Esophagus squamous epithelium (tissue), 5 donors: Measurements from ENCODE around the gene RNLS. TPM values are rescaled to one million over a fixed set of nuclear protein-coding genes. Genes with fewer than 3 reads are reported as not detected.

Source experiments
- DNase-seq: peaks from one replicate; lab custom pipeline; 2025; lab: John Stamatoyannopoulos, UW
- H3K27ac ChIP-seq, 4 donors: fragments of 200-600 bp; sonication (generic); one replicate each; pipeline ENCODE4 v1.5.1; 2016 to 2019; ENCODE audit warnings: mild to moderate bottlenecking in 1 of 4
- H3K27me3 ChIP-seq, 4 donors: fragments of 200-600 bp; sonication (generic); 1 replicate in 3 of 4; 2 replicates in 1 of 4; pipeline versions ENCODE4 v1.5.1 to v1.6.0; 2017 to 2021; ENCODE audit warnings: antibody characterized with exemption in 1 of 4
- H3K36me3 ChIP-seq, 3 donors: fragments of 200-600 bp; sonication (generic); one replicate each; pipeline ENCODE4 v1.5.1; 2016 to 2019
- H3K4me1 ChIP-seq, 3 donors: fragments of 200-600 bp; sonication (generic); one replicate each; pipeline ENCODE4 v1.5.1; 2017 to 2019
- H3K4me3 ChIP-seq, 4 donors: fragments of 200-600 bp; sonication (generic); 1 replicate in 3 of 4; 2 replicates in 1 of 4; pipeline ENCODE4 v1.5.1; 2016 to 2019; ENCODE audit warnings: mild to moderate bottlenecking in 2 of 4, moderate library complexity in 1 of 4
- H3K9me3 ChIP-seq, 3 donors: fragments of 200-600 bp; sonication (generic); one replicate each; pipeline ENCODE4 v1.5.1; 2016 to 2019
- CTCF ChIP-seq, 6 experiments: fragments of 450-650 bp in 4 of 6; fragments of 200-600 bp in 2 of 6; sonication (generic) in 2 of 6; IDR thresholded peaks; one replicate each; pipeline ENCODE4 v1.5.1; 2016 to 2019; ENCODE audit warnings: antibody characterized with exemption in 6 of 6, mild to moderate bottlenecking in 4 of 6, moderate library complexity in 4 of 6
- POLR2A ChIP-seq, 4 donors: fragments of 450-650 bp; IDR thresholded peaks; one replicate each; pipeline ENCODE4 v1.6.1; 2017; ENCODE audit warnings: antibody characterized with exemption in 4 of 4, mild to moderate bottlenecking in 4 of 4, moderate library complexity in 3 of 4
- WGBS, 2 donors: methylation state at CpG; one replicate each; pipeline ENCODE4 v1.1.5; 2018; 5-methylcytosine and 5-hydroxymethylcytosine counted together
- intact Hi-C: fragments of 100-400 bp; cut with DNase I; formaldehyde crosslinking; loops from one replicate; pipeline ENCODE4 v1.15.0; 2022
- total RNA-seq, 4 donors: library from RNA; depleted of rRNA; stranded (reverse); fragments of >200 nt; gene quantifications; one replicate each; pipeline ENCODE4 v1.1.0, GENCODE V29; 2016
- donor health status: DM: yes; HTN: yes; CAD: no.

The RNLS gene
- total RNA-seq, 4 donors from 2014 or later: 7.9 to 13.5 (median 10.5) TPM

- TF ChIP-seq POLR2A (IDR thresholded peaks at IDR 0.05) (no peak), CTCF (IDR thresholded peaks at IDR 0.05) (no peak)
- Histone ChIP-seq H3K4me1 (peaks cover 0 to under 1% (median 0%) of the 10 kb centered on the region in 3 donors), H3K4me3 (no peak overlapping the region), H3K27ac (no peak overlapping the region), H3K36me3 (no peaks in the 10 kb centered on the region), H3K9me3 (peaks cover 0 to 31% (median 0%) of the 10 kb centered on the region in 3 donors), H3K27me3 (no peaks in the 10 kb centered on the region)
- intact Hi-C loops: no loop called here
- 92 to 95% methylated on average over 3 of the region's 3 CpGs for WGBS, 2 donors
- no peak for DNase-seq
These were observed 183.9 kb downstream of the RNLS start for GRCh38 chr10:88399240-88399639.

- intact Hi-C loops: no loop called here
- TF ChIP-seq POLR2A (IDR thresholded peaks at IDR 0.05): no peak
- peaks cover 0 to 7% (median 4%) of the 10 kb centered on the region in 3 donors for H3K4me1 ChIP-seq
- no peaks in the 10 kb centered on the region for H3K27me3 ChIP-seq
- no peak overlapping the region for H3K4me3 ChIP-seq
- DNase-seq: no peak
- H3K27ac ChIP-seq: no peak overlapping the region
- H3K36me3 ChIP-seq: no peaks in the 10 kb centered on the region
- H3K9me3 ChIP-seq: peaks cover 0 to 31% (median 0%) of the 10 kb centered on the region in 3 donors
These were observed 187.4 kb downstream of the RNLS start for GRCh38 chr10:88395677-88396076.

- DNase-seq: no peak
- Histone ChIP-seq H3K4me3 (no peak overlapping the region), H3K4me1 (peaks cover 0 to 14% (median 4%) of the 10 kb centered on the region in 3 donors), H3K36me3 (no peaks in the 10 kb centered on the region), H3K9me3 (peaks cover 0 to 13% (median 0%) of the 10 kb centered on the region in 3 donors), H3K27ac (no peak overlapping the region), H3K27me3 (no peaks in the 10 kb centered on the region)
- intact Hi-C loops: no loop called here
- 32 to 33% methylated on average over 1 of the region's 1 CpG for WGBS, 2 donors
- TF ChIP-seq POLR2A (IDR thresholded peaks at IDR 0.05) (no peak), CTCF (IDR thresholded peaks at IDR 0.05) (no peak)
These were observed 190.9 kb downstream of the RNLS start for GRCh38 chr10:88392222-88392621.

GRCh38 chr10:88390041-88390440 is 193.1 kb downstream of the RNLS start:
- no peaks in the 10 kb centered on the region for H3K27me3 ChIP-seq
- H3K36me3 ChIP-seq: no peaks in the 10 kb centered on the region
- no peak overlapping the region for H3K27ac ChIP-seq
- H3K9me3 ChIP-seq: peaks cover 0 to 3% (median 0%) of the 10 kb centered on the region in 3 donors
- TF ChIP-seq CTCF (IDR thresholded peaks at IDR 0.05) (no peak), POLR2A (IDR thresholded peaks at IDR 0.05) (no peak)
- intact Hi-C loops: no loop called here
- H3K4me1 ChIP-seq: peaks cover 8 to 35% (median 23%) of the 10 kb centered on the region in 3 donors
- 87% methylated on average over 4 of the region's 4 CpGs for WGBS, 2 donors
- no peak overlapping the region for H3K4me3 ChIP-seq
- no peak for DNase-seq

- intact Hi-C loops: loop anchor here (10.0 kb wide), 1 partner anchor 535 kb away; no protein-coding TSS in a partner anchor
- 4 to 7% methylated on average over 3 of the region's 3 CpGs for WGBS, 2 donors
- Histone ChIP-seq H3K9me3 (no peaks in the 10 kb centered on the region), H3K4me3 (no peak overlapping the region), H3K27ac (no peak overlapping the region), H3K4me1 (peaks cover 8 to 41% (median 23%) of the 10 kb centered on the region in 3 donors), H3K36me3 (no peaks in the 10 kb centered on the region), H3K27me3 (no peaks in the 10 kb centered on the region)
- no peak for TF ChIP-seq POLR2A (IDR thresholded peaks at IDR 0.05)
- TF ChIP-seq CTCF (IDR thresholded peaks at IDR 0.05): peak; percentile 32 to 66 (median 54)
- no peak for DNase-seq
These were observed 193.7 kb downstream of the RNLS start for GRCh38 chr10:88389456-88389855.

GRCh38 chr10:88388324-88388723 is 194.8 kb downstream of the RNLS start:
- Histone ChIP-seq H3K36me3 (no peaks in the 10 kb centered on the region), H3K9me3 (no peaks in the 10 kb centered on the region), H3K4me3 (no peak overlapping the region), H3K4me1 (peaks cover 8 to 41% (median 23%) of the 10 kb centered on the region in 3 donors), H3K27me3 (no peaks in the 10 kb centered on the region), H3K27ac (peak overlapping the region in 2 of 4 donors; percentile 4 to 14)
- intact Hi-C loops: loop anchor here (10.0 kb wide), 1 partner anchor 534 kb away; no protein-coding TSS in a partner anchor
- no peak for TF ChIP-seq POLR2A (IDR thresholded peaks at IDR 0.05)
- TF ChIP-seq CTCF (IDR thresholded peaks at IDR 0.05): no peak
- no peak for DNase-seq
